ENCODE measurements around the gene TMCO4.
"Not testable (repeated sequence)": the region's sequence is repeated elsewhere in the genome, so short reads cannot be mapped to it uniquely, and the experiment has no call there.

The TMCO4 gene

GRCh38 chr1:19639999-19640362 is 159.7 kb downstream of the TMCO4 start:
- no peak for DNase-seq (ENCODE audit: low read depth in 3 of 3)

GRCh38 chr1:19639228-19639627 is 160.5 kb downstream of the TMCO4 start:
- DNase-seq (ENCODE audit: low read depth in 3 of 3), result not testable (repeated sequence)

- no peak for DNase-seq (ENCODE audit: low read depth in 3 of 3)
Measured at GRCh38 chr1:19637606-19638005, 162.1 kb downstream of the TMCO4 start.

- not testable (repeated sequence) for DNase-seq (ENCODE audit: low read depth in 3 of 3)
Measured at GRCh38 chr1:19636749-19637148, 163.0 kb downstream of the TMCO4 start.

GRCh38 chr1:19636065-19636464 is 163.7 kb downstream of the TMCO4 start:
- no peak for DNase-seq (ENCODE audit: low read depth in 3 of 3)

GRCh38 chr1:19635646-19636045 is 164.1 kb downstream of the TMCO4 start:
- no peak for DNase-seq (ENCODE audit: low read depth in 3 of 3)

GRCh38 chr1:19635064-19635463 is 164.7 kb downstream of the TMCO4 start:
- not testable (repeated sequence) for DNase-seq (ENCODE audit: low read depth in 3 of 3)

- DNase-seq (ENCODE audit: low read depth in 3 of 3), result no peak
Measured at GRCh38 chr1:19633106-19633505, 166.6 kb downstream of the TMCO4 start.

Measured in stimulated activated CD4-positive, alpha-beta T cell treated with anti-CD3 and anti-CD28 coated beads, TNF-alpha, amount 100 ng/mL, for 48 hours (primary cell).